ENCODE results near the gene RNF38.
"Not testable (repeated sequence)": the region's sequence is repeated elsewhere in the genome, so short reads cannot be mapped to it uniquely, and the experiment has no call there.

The RNF38 gene

GRCh38 chr9:36407122-36407723 lies 7.2 kb upstream of the RNF38 start:
- DNase-seq (ENCODE audit: low read depth), result peak; percentile 15

- DNase-seq (ENCODE audit: low read depth), result no peak
Observed at GRCh38 chr9:36402536-36402935, 2.5 kb upstream of the RNF38 start.

GRCh38 chr9:36401897-36402480 lies 1.9 kb upstream of the RNF38 start:
- no peak for DNase-seq (ENCODE audit: low read depth)

- no peak for DNase-seq (ENCODE audit: low read depth)
Observed at GRCh38 chr9:36401164-36401740, 1.2 kb upstream of the RNF38 start.

GRCh38 chr9:36400332-36401163 lies 479 bp upstream of the RNF38 start:
- DNase-seq (ENCODE audit: low read depth), result peak; percentile 70

- DNase-seq (ENCODE audit: low read depth), result no peak
Observed at GRCh38 chr9:36398745-36399144, 1.3 kb downstream of the RNF38 start.

- DNase-seq (ENCODE audit: low read depth), result no peak
Observed at GRCh38 chr9:36396985-36397384, 3.1 kb downstream of the RNF38 start.

- DNase-seq (ENCODE audit: low read depth), result no peak
Observed at GRCh38 chr9:36392489-36392888, 7.6 kb downstream of the RNF38 start.

- no peak for DNase-seq (ENCODE audit: low read depth)
Observed at GRCh38 chr9:36389590-36389989, 10.5 kb downstream of the RNF38 start.

GRCh38 chr9:36386396-36386965 lies 13.6 kb downstream of the RNF38 start:
- DNase-seq (ENCODE audit: low read depth), result not testable (repeated sequence)

- no peak for DNase-seq (ENCODE audit: low read depth)
Observed at GRCh38 chr9:36382484-36382883, 17.6 kb downstream of the RNF38 start.

- DNase-seq (ENCODE audit: low read depth), result no peak
Observed at GRCh38 chr9:36364577-36364976, 35.5 kb downstream of the RNF38 start.

GRCh38 chr9:36363448-36363847 lies 36.6 kb downstream of the RNF38 start:
- DNase-seq (ENCODE audit: low read depth), result no peak

- no peak for DNase-seq (ENCODE audit: low read depth)
Observed at GRCh38 chr9:36358486-36358885, 41.6 kb downstream of the RNF38 start.

GRCh38 chr9:36357639-36358038 lies 42.4 kb downstream of the RNF38 start:
- no peak for DNase-seq (ENCODE audit: low read depth)

- DNase-seq (ENCODE audit: low read depth), result no peak
Observed at GRCh38 chr9:36346569-36346968, 53.5 kb downstream of the RNF38 start.

GRCh38 chr9:36345103-36345846 lies 54.8 kb downstream of the RNF38 start:
- no peak for DNase-seq (ENCODE audit: low read depth)

- DNase-seq (ENCODE audit: low read depth), result no peak
Observed at GRCh38 chr9:36341936-36342577, 58.0 kb downstream of the RNF38 start.

GRCh38 chr9:36337865-36338264 lies 62.2 kb downstream of the RNF38 start:
- DNase-seq (ENCODE audit: low read depth), result no peak

GRCh38 chr9:36337002-36337401 lies 63.1 kb downstream of the RNF38 start:
- DNase-seq (ENCODE audit: low read depth), result no peak

Data from CMK (cell line).